NCI-H2107 (cell line): ENCODE data around the gene FLCN.
"Not testable (repeated sequence)": the region's sequence is repeated elsewhere in the genome, so short reads cannot be mapped to it uniquely, and the experiment has no call there.

Source experiments
- DNase-seq: peaks from one replicate; lab custom pipeline; 2025; lab: John Stamatoyannopoulos, UW

Gene FLCN

GRCh38 chr17:17184985-17185757 is 51.8 kb downstream of the FLCN start:
- not testable (repeated sequence) for DNase-seq

- DNase-seq: no peak
These were observed 53.2 kb downstream of the FLCN start for GRCh38 chr17:17183744-17184143.

GRCh38 chr17:17182598-17183136 is 54.3 kb downstream of the FLCN start:
- no peak for DNase-seq

- no peak for DNase-seq
These were observed 55.0 kb downstream of the FLCN start for GRCh38 chr17:17181666-17182597.

- DNase-seq: no peak
These were observed 56.0 kb downstream of the FLCN start for GRCh38 chr17:17180741-17181525.

- DNase-seq: no peak
These were observed 56.8 kb downstream of the FLCN start for GRCh38 chr17:17180141-17180603.

- DNase-seq: no peak
These were observed 57.6 kb downstream of the FLCN start for GRCh38 chr17:17179371-17179827.

- DNase-seq: no peak
These were observed 59.8 kb downstream of the FLCN start for GRCh38 chr17:17177176-17177575.

GRCh38 chr17:17176341-17176740 is 60.6 kb downstream of the FLCN start:
- no peak for DNase-seq

- DNase-seq: no peak
These were observed 61.1 kb downstream of the FLCN start for GRCh38 chr17:17175917-17176316.

GRCh38 chr17:17175340-17175739 is 61.6 kb downstream of the FLCN start:
- no peak for DNase-seq

- DNase-seq: no peak
These were observed 63.0 kb downstream of the FLCN start for GRCh38 chr17:17173921-17174320.

- no peak for DNase-seq
These were observed 64.0 kb downstream of the FLCN start for GRCh38 chr17:17172990-17173389.

- no peak for DNase-seq
These were observed 64.7 kb downstream of the FLCN start for GRCh38 chr17:17172001-17172939.

- no peak for DNase-seq
These were observed 65.8 kb downstream of the FLCN start for GRCh38 chr17:17171186-17171585.

- DNase-seq: no peak
These were observed 66.5 kb downstream of the FLCN start for GRCh38 chr17:17170346-17170985.

GRCh38 chr17:17169396-17169795 is 67.6 kb downstream of the FLCN start:
- DNase-seq: no peak

GRCh38 chr17:17168401-17168800 is 68.6 kb downstream of the FLCN start:
- DNase-seq: no peak

- no peak for DNase-seq
These were observed 69.0 kb downstream of the FLCN start for GRCh38 chr17:17167986-17168385.

- no peak for DNase-seq
These were observed 69.6 kb downstream of the FLCN start for GRCh38 chr17:17167356-17167755.
